ENCODE data around the gene ANKS6. TPM values are rescaled to one million over a fixed set of nuclear protein-coding genes. Genes with fewer than 3 reads are reported as not detected.

ANKS6 gene
- total and polyA plus RNA-seq, 2 of the 8 experiments (the other 6 are each of a cell fraction or from before 2014, with no cell fraction given), result 34.1 to 56.3 TPM

GRCh38 chr9:98831696-98832095 is 35.3 kb upstream of the ANKS6 start:
- Histone ChIP-seq H3K56ac (replicated peaks; ENCODE audit: insufficient read length, low read depth, low read length) (no peak overlapping the region), H3K18ac (ENCODE audit: extremely low read depth, low read length) (no peak overlapping the region), H2BK20ac (ENCODE audit: low read length) (no peak overlapping the region), H3K14ac (ENCODE audit: insufficient read length) (no peak overlapping the region), H2AFZ (ENCODE audit: low read length) (no peak overlapping the region), H3K36me3 (ENCODE audit: control insufficient read depth in 2 of 4, insufficient read depth in 4 of 4, low read length in 3 of 4) (peaks cover 0 to 11% (median 0%) of the 10 kb centered on the region in 4 experiments; a peak in 4 of 8 replicates), H3K4me1 (replicated peaks in 1 of 4; ENCODE audit: control insufficient read depth in 3 of 4, insufficient read depth in 4 of 4, low read length in 3 of 4) (no peaks in the 10 kb centered on the region), H3K27me3 (replicated peaks in 1 of 4; ENCODE audit: control insufficient read depth in 3 of 4, extremely low read depth in 1 of 4, insufficient read depth in 3 of 4, low read length in 3 of 4) (no peaks in the 10 kb centered on the region), H2BK5ac (ENCODE audit: low read depth, low read length) (no peak overlapping the region), H4K20me1 (replicated peaks in 1 of 2; ENCODE audit: control insufficient read depth in 1 of 2, insufficient read depth in 2 of 2, low read length in 2 of 2) (no peaks in the 10 kb centered on the region), H3K23ac (ENCODE audit: insufficient read length) (no peak overlapping the region), H2BK120ac (replicated peaks; ENCODE audit: low read depth, low read length) (no peak overlapping the region), H4K8ac (ENCODE audit: extremely low read depth, insufficient read depth, low read length) (no peak overlapping the region), H3K4me3 (ENCODE audit: extremely low read depth in 1 of 4, insufficient read depth in 2 of 4, low read depth in 3 of 4, low read length in 4 of 4) (no peak overlapping the region), H2BK15ac (ENCODE audit: low read length) (no peak overlapping the region), H4K5ac (ENCODE audit: insufficient read length, low read depth, low read length) (no peak overlapping the region), H3K27ac (ENCODE audit: low read depth, low read length) (no peak overlapping the region), H3K4ac (replicated peaks; ENCODE audit: insufficient read length, low read depth, low read length) (no peak overlapping the region), H4K91ac (replicated peaks; ENCODE audit: insufficient read length, low read length) (no peak overlapping the region), H3K9ac (replicated peaks in 1 of 4; ENCODE audit: extremely low read depth in 1 of 4, low read depth in 3 of 4, low read length in 3 of 4) (no peak overlapping the region), H2AK5ac (ENCODE audit: low read depth, low read length) (no peak overlapping the region), H3K9me3 (ENCODE audit: insufficient read depth in 2 of 2, low read depth in 1 of 2, low read length in 1 of 2) (no peaks in the 10 kb centered on the region), H3K4me2 (ENCODE audit: insufficient read depth in 1 of 2, low read depth in 2 of 2, low read length in 2 of 2) (no peak overlapping the region), H3K79me2 (ENCODE audit: control insufficient read depth in 1 of 2, insufficient read depth in 2 of 2, low read length in 2 of 2) (no peaks in the 10 kb centered on the region), H3K23me2 (ENCODE audit: low read depth, low read length) (no peaks in the 10 kb centered on the region), H2BK12ac (ENCODE audit: low read depth, low read length) (no peak overlapping the region), H3K79me1 (ENCODE audit: low read depth, low read length) (no peaks in the 10 kb centered on the region)
- CTCF ChIA-PET (ENCODE audit: partially characterized antibody), result interaction anchor here (1.3 kb wide), 1 partner anchor 56 kb away, joined by 3 read pairs; no protein-coding TSS in a partner anchor
- no peak for DNase-seq (ENCODE audit: low read depth in 1 of 2, low spot score in 2 of 2)
- no peak for FAIRE-seq
- 88% methylated on average over 16 of the region's 16 CpGs; no CpG with 5 or more reads in 1 of the 2 experiments for WGBS, 2 experiments (ENCODE audit: extremely low coverage in 1 of 2, insufficient coverage in 1 of 2, insufficient read length in 1 of 2, insufficient replicate concordance in 2 of 2, low coverage in 1 of 2, low lambda C conversion rate in 2 of 2, missing lambda C conversion rate in 1 of 2)
- POLR2A ChIA-PET (ENCODE audit: partially characterized antibody), result no interaction called here
- no peak for TF ChIP-seq CHD2 (IDR thresholded peaks at IDR 0.05; ENCODE audit: low read length)
- TF ChIP-seq SIX5 (IDR thresholded peaks at IDR 0.05; ENCODE audit: low read depth, low read length), result no peak
- no peak for TF ChIP-seq RBBP5 (IDR thresholded peaks at IDR 0.05; ENCODE audit: borderline replicate concordance, low read depth, low read length)
- TF ChIP-seq CTBP2 (IDR thresholded peaks at IDR 0.05; ENCODE audit: borderline replicate concordance, insufficient read depth, insufficient read length, low read length), result no peak
- no peak for TF ChIP-seq JUN (IDR thresholded peaks at IDR 0.05; ENCODE audit: low read depth, low read length)
- TF ChIP-seq TCF12 (IDR thresholded peaks at IDR 0.05; ENCODE audit: low read depth, low read length), result no peak
- TF ChIP-seq SP1 (IDR thresholded peaks at IDR 0.05; ENCODE audit: low read depth, low read length), result no peak
- no peak for TF ChIP-seq PHF8 (conservative IDR thresholded peaks at IDR 0.05; ENCODE audit: low read depth, low read length)
- TF ChIP-seq, protein P1, sequence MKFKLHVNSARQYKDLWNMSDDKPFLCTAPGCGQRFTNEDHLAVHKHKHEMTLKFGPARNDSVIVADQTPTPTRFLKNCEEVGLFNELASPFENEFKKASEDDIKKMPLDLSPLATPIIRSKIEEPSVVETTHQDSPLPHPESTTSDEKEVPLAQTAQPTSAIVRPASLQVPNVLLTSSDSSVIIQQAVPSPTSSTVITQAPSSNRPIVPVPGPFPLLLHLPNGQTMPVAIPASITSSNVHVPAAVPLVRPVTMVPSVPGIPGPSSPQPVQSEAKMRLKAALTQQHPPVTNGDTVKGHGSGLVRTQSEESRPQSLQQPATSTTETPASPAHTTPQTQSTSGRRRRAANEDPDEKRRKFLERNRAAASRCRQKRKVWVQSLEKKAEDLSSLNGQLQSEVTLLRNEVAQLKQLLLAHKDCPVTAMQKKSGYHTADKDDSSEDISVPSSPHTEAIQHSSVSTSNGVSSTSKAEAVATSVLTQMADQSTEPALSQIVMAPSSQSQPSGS (IDR thresholded peaks at IDR 0.05; ENCODE audit: low read length), result no peak
- no peak for TF ChIP-seq CREB1 (IDR thresholded peaks at IDR 0.05)
- TF ChIP-seq CBX8 (IDR thresholded peaks at IDR 0.05; ENCODE audit: borderline replicate concordance, low read depth, low read length), result no peak
- TF ChIP-seq POU5F1 (IDR thresholded peaks at IDR 0.05; ENCODE audit: low read depth, low read length), result no peak
- no peak for TF ChIP-seq RNF2 (IDR thresholded peaks at IDR 0.05; ENCODE audit: borderline replicate concordance, low read depth, low read length, missing control alignments, poor library complexity, severe bottlenecking)

Data from H1 (cell line).